SKM-1 treated with dmso at 0.1 percent for 144 hours (cell line): ENCODE measurements around the gene CFAP65.

ENCODE experiments used
- DNase-seq: peaks from one replicate; lab custom pipeline; 2025; ENCODE audit not compliant: unreplicated experiment; lab: John Stamatoyannopoulos, UW

Gene CFAP65

GRCh38 chr2:218979846-218980734, 61.2 kb downstream of the CFAP65 start:
- peak; percentile 58 for DNase-seq

- DNase-seq: no peak
Measured at GRCh38 chr2:218975060-218975777, 66.1 kb downstream of the CFAP65 start.

GRCh38 chr2:218970894-218971293, 70.4 kb downstream of the CFAP65 start:
- no peak for DNase-seq

GRCh38 chr2:218964041-218964771, 77.1 kb downstream of the CFAP65 start:
- DNase-seq: no peak

DNA sequence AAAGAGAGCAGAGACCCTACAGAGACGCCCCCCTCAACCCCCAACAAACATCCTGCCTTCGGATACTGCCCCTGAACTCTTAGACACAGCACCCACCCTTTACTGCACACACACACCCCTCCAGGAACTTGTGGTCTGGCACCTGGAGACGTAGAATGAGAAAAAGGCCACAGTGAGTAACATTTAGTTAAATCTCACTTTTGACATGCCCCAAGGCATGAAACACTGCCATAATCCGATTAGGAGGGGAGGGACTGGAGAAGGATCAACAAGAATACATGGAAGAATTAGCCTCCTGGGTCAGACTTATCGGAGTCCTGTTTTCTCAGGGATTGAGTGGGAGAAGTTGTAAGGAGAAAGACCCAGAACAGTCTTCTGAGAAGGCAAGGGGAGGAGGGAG, 77.7 kb downstream of the CFAP65 start:
- DNase-seq: no peak

DNA sequence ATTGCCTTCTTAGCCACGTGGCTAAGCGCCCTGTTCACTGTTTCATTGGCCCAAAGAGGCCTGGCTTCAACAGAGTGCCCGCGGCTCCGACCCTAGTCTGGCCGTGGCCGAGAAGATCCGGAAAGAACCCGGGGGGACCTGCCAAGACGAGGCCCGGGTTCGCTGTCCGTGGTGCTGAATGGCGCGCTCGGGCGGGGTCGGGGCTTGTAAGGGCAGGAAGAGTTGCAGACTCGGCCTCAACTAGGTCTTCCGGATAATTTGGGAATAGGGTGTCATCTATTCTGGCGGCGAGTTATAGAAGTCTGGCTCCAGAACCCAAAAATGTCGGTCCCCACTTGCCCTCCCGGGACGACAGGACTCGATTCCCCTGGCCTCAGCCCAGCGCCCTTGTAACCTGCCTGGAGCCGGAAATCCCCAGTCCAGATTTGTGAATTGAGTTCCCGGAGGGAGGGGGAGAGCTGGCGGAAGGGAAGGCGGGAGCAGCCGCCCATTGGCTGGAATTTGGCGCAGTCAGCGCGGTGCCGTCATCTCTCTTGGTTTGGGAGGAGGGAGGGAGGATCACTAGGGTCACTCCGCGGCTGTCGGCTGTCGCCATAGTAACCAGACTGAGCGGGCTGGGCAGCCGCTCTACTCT, 78.3 kb downstream of the CFAP65 start:
- no peak for DNase-seq

GRCh38 chr2:218961651-218962570, 79.4 kb downstream of the CFAP65 start:
- DNase-seq: no peak

GRCh38 chr2:218961229-218961628, 80.1 kb downstream of the CFAP65 start:
- DNase-seq: no peak

- no peak for DNase-seq
Measured at GRCh38 chr2:218960309-218961165, 80.8 kb downstream of the CFAP65 start.

- DNase-seq: no peak
Measured at GRCh38 chr2:218959761-218960308, 81.5 kb downstream of the CFAP65 start.

DNA sequence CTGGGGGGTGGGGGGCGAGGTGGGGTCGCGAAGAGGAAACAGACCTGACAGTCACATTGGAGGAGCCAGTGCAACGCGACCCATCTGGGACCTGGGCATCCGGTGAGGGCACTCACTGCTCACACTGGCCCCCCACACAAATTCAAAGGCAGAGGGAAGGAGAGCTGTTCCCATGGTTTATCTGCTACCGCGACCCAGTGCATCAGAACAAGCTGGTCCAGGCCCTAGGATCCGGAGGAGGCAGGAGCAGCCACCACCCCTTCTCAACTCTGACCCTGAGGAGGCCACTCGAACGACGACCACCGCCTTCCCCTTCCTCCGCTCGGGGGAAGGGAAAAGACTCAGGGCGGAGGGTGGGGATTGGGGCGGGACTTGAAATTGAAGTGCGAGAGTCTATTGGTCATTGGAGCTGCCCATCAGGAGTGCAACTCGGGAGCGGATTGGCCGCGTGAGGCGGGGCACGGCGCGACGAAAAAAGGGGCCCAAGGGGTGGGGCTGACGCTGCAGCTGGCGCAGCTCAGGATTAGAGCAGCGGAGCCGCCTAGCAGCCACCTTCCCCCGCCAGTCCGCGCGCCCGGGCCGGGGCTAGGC, 82.1 kb downstream of the CFAP65 start, which contains the start of gene CDK5R2:
CDK5R2 (plus strand) TSS at position 526 of the 591 bp plus-strand sequence. CDS start 155 bp downstream, outside the sequence.
- DNase-seq: no peak

DNA sequence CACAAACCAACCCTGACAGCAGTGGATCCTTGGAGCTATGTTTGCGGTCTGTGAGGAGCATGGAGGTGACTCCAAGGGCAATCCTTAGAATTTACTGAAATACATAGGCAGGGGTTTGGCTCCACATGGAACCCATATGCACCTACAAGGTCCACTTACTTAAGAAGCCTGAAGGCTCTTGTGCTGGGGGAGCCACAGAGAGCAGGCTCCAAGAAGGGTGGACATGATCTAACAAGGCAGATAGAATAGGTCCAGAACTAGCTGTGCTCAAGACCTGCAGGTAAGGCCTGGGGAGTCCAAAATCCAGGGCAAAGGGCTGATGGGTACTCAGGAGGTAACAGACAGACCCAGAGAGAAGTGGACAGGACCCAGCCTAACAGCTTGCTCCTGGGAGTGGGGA, 83.0 kb downstream of the CFAP65 start:
- no peak for DNase-seq

DNA sequence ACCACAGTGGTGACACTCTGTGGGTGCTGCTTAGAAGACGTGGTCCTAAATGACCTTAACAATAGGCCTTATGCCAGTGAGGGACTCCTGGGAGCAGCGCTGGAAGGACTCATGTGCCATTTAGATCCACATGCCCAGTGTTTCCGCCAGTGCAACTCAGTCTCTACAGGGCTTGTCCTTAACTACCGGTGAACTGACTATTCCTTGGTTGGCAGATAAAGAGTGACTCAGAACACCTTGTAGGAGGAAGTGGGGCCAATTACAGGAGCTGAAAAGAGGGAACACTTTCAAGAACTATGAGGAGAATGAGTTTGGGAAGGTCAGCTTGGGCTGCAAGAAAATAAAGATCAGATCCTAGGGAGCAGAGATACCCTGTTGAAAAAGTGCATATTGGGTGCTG, 83.6 kb downstream of the CFAP65 start:
- DNase-seq: no peak

GRCh38 chr2:218956039-218956438, 85.3 kb downstream of the CFAP65 start:
- DNase-seq: no peak

DNA sequence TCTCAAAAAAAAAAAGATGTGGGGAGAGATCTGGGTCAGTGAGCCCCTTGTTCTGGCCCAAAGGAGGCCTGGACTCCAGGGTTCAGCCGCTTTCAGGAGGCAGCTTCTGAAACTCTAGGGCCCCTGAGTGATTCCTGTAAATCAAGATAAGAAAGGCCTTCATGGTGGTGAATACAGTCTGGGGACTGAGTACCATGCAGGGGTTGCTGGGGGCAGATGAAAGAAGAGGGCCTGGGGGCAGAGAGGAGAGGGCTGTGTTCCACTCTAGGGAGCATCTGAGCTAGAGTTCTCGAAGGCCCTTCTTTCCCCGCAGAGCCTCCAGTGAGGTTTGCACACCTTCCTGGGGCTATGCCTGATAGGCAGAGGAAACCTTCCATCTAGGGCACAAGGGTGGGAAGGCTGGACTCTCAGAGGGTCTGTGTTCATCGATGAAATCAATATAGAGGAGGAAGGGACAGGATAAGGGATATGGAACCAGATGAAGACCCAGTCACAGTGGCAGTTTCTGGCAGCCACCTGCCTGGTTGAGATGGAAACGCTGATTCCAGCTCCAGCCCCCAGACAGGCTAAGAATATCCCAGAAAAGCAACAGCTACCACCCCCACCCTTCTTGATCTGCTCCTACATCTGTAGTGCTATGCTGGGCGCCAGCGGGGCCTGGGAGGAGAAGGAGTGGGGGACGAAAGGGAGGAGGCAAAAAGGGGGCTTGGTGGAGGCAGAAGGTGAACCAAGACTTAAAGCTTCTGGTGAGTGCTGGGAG, 86.6 kb downstream of the CFAP65 start:
- no peak for DNase-seq

DNA sequence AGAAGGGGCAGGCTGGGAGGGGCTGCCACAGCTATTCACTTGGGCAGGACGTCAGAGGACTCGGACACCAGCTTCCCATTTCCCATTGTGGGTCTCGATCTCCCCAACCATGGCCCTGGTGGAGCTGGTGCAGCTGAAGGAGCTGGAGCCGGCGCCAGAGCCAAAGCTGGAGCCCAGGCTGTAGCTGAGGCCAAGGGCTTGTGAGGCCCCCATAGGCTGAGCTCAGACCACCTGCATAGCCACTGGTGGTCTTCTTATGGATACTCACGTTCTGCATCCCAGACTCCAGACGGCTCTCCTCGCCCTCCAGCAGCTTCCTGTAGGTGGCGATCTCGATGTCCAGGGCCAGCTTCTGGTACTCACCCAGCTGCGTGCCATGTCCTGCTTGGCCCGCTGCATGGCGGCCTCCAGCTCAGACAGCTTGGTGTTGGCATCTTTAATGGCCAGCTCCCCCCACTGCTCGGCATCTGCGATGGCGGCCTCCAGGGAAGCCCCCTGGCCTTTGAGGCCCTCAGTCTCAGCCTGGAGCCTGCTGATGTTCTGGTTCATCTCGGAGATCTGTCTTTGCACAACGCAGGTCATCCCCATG, 87.9 kb downstream of the CFAP65 start:
- no peak for DNase-seq
